Pulmonary artery endothelial cell (primary cell): ENCODE measurements around the gene PTGFRN. TPM values are rescaled to one million over a fixed set of nuclear protein-coding genes. Genes with fewer than 3 reads are reported as not detected.
"Not testable (repeated sequence)": the region's sequence is repeated elsewhere in the genome, so short reads cannot be mapped to it uniquely, and the experiment has no call there.

ENCODE experiments used
- DNase-seq: peaks from one replicate; pipeline ENCODE4 v3.0.0-alpha.2; 2011; ENCODE audit warnings: low read depth, low spot score
- total RNA-seq: library from RNA; depleted of rRNA; stranded (reverse); fragments of >200 nt; gene quantifications from 2 replicates; pipeline ENCODE4 v1.2.3, GENCODE V29; 2014

Gene PTGFRN
- 59.4 and 68.5 TPM in 2 replicates for total RNA-seq

GRCh38 chr1:116909512-116910378 is at the start of gene PTGFRN:
Gene PTGFRN (plus strand): TSS chr1:116909916. CDS start chr1:116910204, 288 bp downstream.
- peak; percentile 5 for DNase-seq

- not testable (repeated sequence) for DNase-seq
Observed at GRCh38 chr1:116860167-116860566, 49.5 kb upstream of the PTGFRN start.

- DNase-seq = no peak
Observed at GRCh38 chr1:116861137-116861536, 48.6 kb upstream of the PTGFRN start.

GRCh38 chr1:116863031-116863430 is 46.7 kb upstream of the PTGFRN start:
- DNase-seq = not testable (repeated sequence)

- DNase-seq = not testable (repeated sequence)
Observed at GRCh38 chr1:116866478-116866877, 43.2 kb upstream of the PTGFRN start.

GRCh38 chr1:116868385-116868784 is 41.3 kb upstream of the PTGFRN start:
- no peak for DNase-seq

GRCh38 chr1:116869611-116870010 is 40.1 kb upstream of the PTGFRN start:
- no peak for DNase-seq

- DNase-seq = no peak
Observed at GRCh38 chr1:116870300-116870699, 39.4 kb upstream of the PTGFRN start.

- no peak for DNase-seq
Observed at GRCh38 chr1:116871779-116872146, 38.0 kb upstream of the PTGFRN start.

GRCh38 chr1:116873680-116874271 is 35.9 kb upstream of the PTGFRN start:
- DNase-seq = no peak

- DNase-seq = no peak
Observed at GRCh38 chr1:116874733-116875249, 34.9 kb upstream of the PTGFRN start.

- no peak for DNase-seq
Observed at GRCh38 chr1:116875391-116875790, 34.3 kb upstream of the PTGFRN start.

- DNase-seq = not testable (repeated sequence)
Observed at GRCh38 chr1:116875946-116876345, 33.8 kb upstream of the PTGFRN start.

- no peak for DNase-seq
Observed at GRCh38 chr1:116877141-116877818, 32.4 kb upstream of the PTGFRN start.

GRCh38 chr1:116878804-116879477 is 30.8 kb upstream of the PTGFRN start:
- DNase-seq = no peak

GRCh38 chr1:116879478-116880133 is 30.1 kb upstream of the PTGFRN start:
- DNase-seq = no peak

- DNase-seq = no peak
Observed at GRCh38 chr1:116880917-116881316, 28.8 kb upstream of the PTGFRN start.

- DNase-seq = no peak
Observed at GRCh38 chr1:116881879-116882520, 27.7 kb upstream of the PTGFRN start.

GRCh38 chr1:116882866-116883265 is 26.9 kb upstream of the PTGFRN start:
- no peak for DNase-seq

GRCh38 chr1:116886291-116886878 is 23.3 kb upstream of the PTGFRN start:
- DNase-seq = peak; percentile 37
